RCC 7860 (cell line): Measurements from ENCODE around the gene AOC2.
"Not testable (repeated sequence)": the region's sequence is repeated elsewhere in the genome, so short reads cannot be mapped to it uniquely, and the experiment has no call there.

Source experiments
- DNase-seq: peaks from one replicate; pipeline ENCODE4 v3.0.0-alpha.2; 2015; ENCODE audit warnings: low spot score
- FAIRE-seq: peaks from 2 replicates; lab custom pipeline; 2012; peaks lifted over from hg19 to GRCh38; lab: Jason Lieb, UNC

Gene AOC2

GRCh38 chr17:42830971-42831370, 13.4 kb upstream of the AOC2 start:
- FAIRE-seq (no peak), DNase-seq (no peak)

- FAIRE-seq (no peak), DNase-seq (no peak)
These were observed 12.0 kb upstream of the AOC2 start for GRCh38 chr17:42832213-42832933.

GRCh38 chr17:42832934-42833766, 11.2 kb upstream of the AOC2 start, which contains the start of gene PSME3:
PSME3 (plus strand) TSS chr17:42833397; CDS start chr17:42833632, 235 bp downstream.
- DNase-seq: peak; percentile 71
- no peak for FAIRE-seq

- DNase-seq (no peak), FAIRE-seq (no peak)
These were observed 10.5 kb upstream of the AOC2 start for GRCh38 chr17:42833767-42834422.

GRCh38 chr17:42835732-42836131, 8.6 kb upstream of the AOC2 start:
- no peak for DNase-seq
- FAIRE-seq: no peak

GRCh38 chr17:42841975-42842685, 2.2 kb upstream of the AOC2 start:
- no peak for DNase-seq
- FAIRE-seq: no peak

GRCh38 chr17:42843358-42843934, 934 bp upstream of the AOC2 start:
- no peak for FAIRE-seq
- DNase-seq: peak; percentile 41

- FAIRE-seq (no peak), DNase-seq (no peak)
These were observed 578 bp downstream of the AOC2 start for GRCh38 chr17:42844761-42845555.

- FAIRE-seq (no peak), DNase-seq (peak; percentile 20)
These were observed 1.2 kb downstream of the AOC2 start for GRCh38 chr17:42845556-42845917.

- DNase-seq: peak; percentile 46
- no peak for FAIRE-seq
These were observed 1.7 kb downstream of the AOC2 start for GRCh38 chr17:42845918-42846593.

GRCh38 chr17:42846594-42847280, 2.4 kb downstream of the AOC2 start:
- FAIRE-seq (no peak), DNase-seq (no peak)

GRCh38 chr17:42848093-42848492, 3.7 kb downstream of the AOC2 start:
- DNase-seq (no peak), FAIRE-seq (no peak)

- DNase-seq: no peak
- no peak for FAIRE-seq
These were observed 4.7 kb downstream of the AOC2 start for GRCh38 chr17:42849031-42849430.

- peak; percentile 60 for FAIRE-seq
- peak; percentile 50 for DNase-seq
These were observed 5.2 kb downstream of the AOC2 start for GRCh38 chr17:42849451-42850181.

GRCh38 chr17:42850954-42851353, 6.6 kb downstream of the AOC2 start, which contains the start of gene AOC3:
AOC3 (plus strand) TSS chr17:42851199; CDS start chr17:42851344, 145 bp downstream.
- no peak for FAIRE-seq
- no peak for DNase-seq

- not testable (repeated sequence) for FAIRE-seq, DNase-seq
These were observed 7.2 kb downstream of the AOC2 start for GRCh38 chr17:42851371-42852240.

- DNase-seq (no peak), FAIRE-seq (no peak)
These were observed 8.0 kb downstream of the AOC2 start for GRCh38 chr17:42852351-42852750.
